ENCODE data around the gene ADCY5.
A peak's percentile ranks its signal among the peaks of the same experiment; 100 is the strongest.

Gene ADCY5

GRCh38 chr3:123337948-123338619 is 110.8 kb downstream of the ADCY5 start:
- no peak for DNase-seq

DNA sequence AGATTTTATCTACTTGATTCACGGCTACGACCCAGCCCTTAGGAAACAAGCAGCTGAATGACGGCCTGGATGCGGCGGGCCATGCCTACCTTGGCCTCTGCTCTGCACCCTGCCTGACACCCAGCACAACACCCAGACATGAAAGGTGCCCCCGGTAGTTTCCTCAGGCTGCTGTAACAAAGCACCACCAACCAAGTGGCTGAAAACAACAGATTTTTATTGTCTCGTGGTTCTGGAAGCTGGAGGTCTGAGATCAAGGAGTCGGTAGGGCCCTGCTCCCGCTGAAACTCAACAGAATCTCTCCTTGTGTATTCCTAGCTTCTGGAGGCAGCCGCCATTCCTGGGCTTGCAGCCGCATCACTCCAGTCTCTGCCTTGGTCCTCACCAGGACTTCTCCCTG is 111.7 kb downstream of the ADCY5 start:
- no peak for DNase-seq

GRCh38 chr3:123336441-123336851 is 112.4 kb downstream of the ADCY5 start:
- DNase-seq: no peak

GRCh38 chr3:123336001-123336400 is 112.9 kb downstream of the ADCY5 start:
- no peak for DNase-seq

- DNase-seq: no peak
These were observed 113.8 kb downstream of the ADCY5 start for GRCh38 chr3:123335007-123335670.

DNA sequence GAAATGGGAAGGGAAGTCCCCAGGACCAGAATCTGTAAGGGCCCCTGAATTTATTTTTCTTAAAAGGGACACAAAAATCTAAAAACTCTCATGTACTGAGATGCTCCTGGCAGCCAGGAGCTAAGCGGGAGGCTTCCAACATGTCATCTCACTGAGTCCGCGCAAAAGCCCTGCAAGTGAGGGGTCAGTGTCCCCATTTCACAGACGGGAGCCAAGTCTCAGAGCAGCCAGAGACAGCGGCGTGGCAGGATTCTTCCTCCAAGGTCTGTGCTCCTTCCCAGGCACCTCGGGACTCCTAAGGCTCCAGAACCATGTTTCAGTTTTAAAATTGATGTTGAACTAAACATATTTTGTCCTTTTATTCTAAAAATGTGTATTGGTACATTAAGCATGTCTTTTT is 114.8 kb downstream of the ADCY5 start:
- DNase-seq: no peak

GRCh38 chr3:123333401-123333800 is 115.5 kb downstream of the ADCY5 start:
- DNase-seq: no peak

- no peak for DNase-seq
These were observed 116.7 kb downstream of the ADCY5 start for GRCh38 chr3:123332124-123332641.

- DNase-seq: no peak
These were observed 117.2 kb downstream of the ADCY5 start for GRCh38 chr3:123331651-123332050.

- no peak for DNase-seq
These were observed 117.9 kb downstream of the ADCY5 start for GRCh38 chr3:123331006-123331405.

GRCh38 chr3:123330441-123330991 is 118.4 kb downstream of the ADCY5 start:
- DNase-seq: no peak

GRCh38 chr3:123329636-123330340 is 119.1 kb downstream of the ADCY5 start:
- no peak for DNase-seq

- DNase-seq: peak; percentile 19
These were observed 119.8 kb downstream of the ADCY5 start for GRCh38 chr3:123328851-123329635.

DNA sequence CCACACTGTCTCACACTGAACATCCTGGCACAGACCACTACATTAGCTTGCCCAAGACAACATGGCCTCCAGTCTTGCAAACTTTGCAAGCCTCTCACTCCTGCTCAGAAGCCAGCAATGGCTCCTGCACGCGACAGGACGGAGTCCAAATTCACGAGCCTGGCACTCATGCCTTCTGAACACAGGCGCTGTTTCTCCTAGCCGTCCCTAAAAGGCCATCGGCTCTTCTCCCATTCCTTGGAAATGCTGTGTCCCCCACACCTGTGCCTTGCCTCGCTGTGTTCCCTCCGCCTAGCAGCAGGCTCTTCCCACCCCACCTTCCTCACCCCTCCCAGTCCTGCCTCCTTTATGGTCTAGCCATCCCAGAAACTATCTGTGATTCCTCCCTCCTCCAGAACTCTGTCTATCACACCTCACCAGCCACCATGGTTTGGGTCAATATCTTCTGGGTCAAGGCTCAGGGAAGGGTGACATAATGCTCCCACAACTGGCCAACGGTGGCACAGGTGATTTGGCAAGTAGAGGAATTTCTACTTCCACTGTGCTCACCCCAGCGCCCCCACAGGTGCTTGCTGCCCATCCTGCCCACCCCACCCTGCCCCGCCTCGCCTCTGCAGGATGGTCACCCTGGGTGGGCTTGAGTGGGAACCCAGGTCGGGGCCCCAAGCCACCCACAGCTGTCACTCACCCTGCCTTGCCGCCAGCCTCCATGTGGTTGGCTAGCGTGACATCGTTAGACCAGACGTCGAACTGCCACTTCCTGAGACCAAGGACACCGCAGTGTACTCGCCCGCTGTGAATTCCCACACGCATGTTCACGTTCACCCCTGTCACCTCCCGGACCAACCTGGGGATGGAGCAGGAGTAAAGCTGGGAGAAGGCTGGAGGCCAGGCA is 120.7 kb downstream of the ADCY5 start:
- DNase-seq: no peak

DNA sequence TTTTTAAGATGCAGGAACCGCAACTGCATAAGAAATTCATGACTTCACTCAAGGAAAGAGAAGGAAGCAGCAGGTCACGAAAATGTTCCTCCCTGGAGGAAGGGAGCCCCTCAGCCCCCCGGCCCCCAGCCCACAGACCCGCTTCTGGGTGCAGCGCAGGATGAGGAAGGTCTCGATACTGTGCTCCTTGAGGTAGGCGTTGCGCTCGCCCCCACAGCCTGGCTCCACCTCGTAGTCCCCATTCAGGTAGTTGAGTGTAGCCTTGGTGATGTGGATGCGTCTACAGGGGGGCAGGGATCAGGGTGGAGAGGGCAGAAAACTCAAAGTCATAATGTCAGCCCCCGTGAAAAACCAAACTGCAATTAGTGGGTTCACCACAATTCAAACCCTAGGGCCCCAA is 121.4 kb downstream of the ADCY5 start:
- DNase-seq: no peak

DNA sequence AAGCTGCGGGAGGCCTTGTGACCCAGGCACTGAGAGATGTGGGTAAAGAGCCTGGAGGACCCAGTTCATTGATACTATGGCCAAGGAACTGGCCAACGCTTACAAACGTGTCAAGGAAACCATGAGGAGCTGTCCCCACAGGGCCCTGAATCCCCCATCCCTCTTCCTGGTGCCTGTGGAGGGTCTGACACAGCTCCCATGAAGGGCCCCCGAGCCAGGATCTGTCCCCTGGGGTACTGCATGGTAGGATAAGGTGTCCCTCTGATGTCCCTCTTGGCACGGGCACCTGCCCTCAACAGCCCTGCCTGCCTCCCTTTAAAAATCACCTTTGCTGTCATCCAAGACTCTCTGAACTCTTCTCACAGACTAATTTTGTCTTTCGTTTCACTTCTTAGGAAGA is 122.4 kb downstream of the ADCY5 start:
- no peak for DNase-seq

DNA sequence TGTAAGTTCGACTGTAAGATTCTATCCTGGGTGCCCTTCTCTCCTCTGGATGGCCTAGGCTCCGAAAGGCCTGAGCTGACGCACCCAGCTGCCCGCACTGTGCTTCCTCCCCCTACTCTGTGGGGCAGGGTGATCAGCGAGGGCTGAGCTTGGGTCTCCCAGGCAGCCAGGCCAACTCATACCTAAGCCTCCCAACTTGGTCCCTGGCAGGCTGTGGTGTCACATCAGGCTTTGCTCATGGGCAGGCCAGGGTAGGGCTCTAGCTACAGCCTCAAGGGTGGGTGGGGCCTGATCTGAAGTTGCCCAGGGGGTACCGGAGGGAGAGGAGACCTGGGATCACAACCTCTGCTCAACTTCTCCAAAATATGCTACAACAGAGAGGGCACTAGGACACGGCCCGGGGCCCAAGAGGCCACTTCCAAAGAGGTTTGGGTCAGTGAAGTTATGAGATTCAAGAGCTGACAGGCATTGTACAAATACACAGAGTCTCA is 123.1 kb downstream of the ADCY5 start:
- no peak for DNase-seq

DNA sequence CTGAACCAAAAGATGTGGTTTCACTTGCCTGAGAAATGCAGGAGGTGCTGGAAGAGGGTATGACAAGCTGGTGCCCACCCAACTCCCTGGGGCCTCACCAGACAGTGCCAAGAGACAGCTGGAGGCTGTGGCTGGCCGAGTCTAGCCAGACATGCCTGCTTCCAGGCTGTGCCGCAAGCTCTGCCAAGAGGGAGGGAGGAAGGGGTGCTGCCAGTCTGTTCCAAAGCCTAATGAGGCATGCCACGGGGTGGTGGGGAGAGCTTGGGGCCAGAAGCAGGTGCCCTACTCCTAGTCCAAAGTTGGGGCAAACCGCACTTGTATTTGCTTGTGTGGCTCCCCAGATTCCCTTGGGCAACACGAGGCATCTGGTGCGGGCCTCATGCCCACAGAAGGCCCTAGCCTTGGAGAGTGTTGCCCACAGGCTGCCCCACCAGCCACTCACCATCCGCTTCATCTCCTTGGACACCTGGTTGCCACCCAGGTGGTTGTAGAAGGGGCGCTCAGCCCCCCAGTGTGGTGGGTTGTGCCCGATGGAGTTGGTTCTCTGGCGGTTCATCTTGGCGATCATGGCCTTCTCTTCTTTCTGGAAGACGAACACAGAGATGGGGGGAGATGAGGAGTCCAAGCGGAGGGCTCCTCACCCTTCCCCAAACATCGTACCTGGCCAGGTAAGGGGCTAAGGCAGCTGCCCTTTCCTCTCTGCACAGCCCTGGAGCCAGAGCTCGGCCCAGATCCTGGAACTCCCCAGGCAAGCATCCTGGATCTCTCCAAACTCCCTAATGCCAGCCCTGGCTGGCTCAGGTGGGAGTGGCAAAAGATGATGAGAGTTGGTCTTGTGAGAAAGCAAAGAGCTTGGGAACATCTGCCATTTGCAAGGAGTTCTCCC is 123.8 kb downstream of the ADCY5 start:
- no peak for DNase-seq

DNA sequence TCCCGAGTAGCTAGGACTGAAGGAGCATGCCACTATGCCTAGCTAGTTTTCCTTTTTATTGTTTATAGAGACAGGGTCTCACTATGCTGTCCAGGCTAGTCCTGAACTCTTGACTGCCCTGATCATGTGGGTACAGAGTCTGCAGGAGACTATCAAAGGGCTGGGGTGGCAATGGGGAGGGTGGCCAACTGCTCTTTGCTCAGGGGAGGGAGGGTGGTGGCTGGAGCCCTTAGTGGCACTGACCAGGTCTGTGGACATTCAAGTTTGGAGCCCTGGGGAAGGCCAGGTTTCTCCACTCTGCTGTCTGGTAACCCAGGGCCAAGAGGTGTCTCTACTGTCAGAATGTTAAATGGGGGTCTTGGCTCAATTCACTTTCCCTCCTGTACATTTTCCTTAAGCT is 125.1 kb downstream of the ADCY5 start:
- DNase-seq: no peak

GRCh38 chr3:123322866-123323265 is 126.0 kb downstream of the ADCY5 start:
- DNase-seq: no peak

All from GOT3 (cell line).